Stimulated activated CD8-positive, alpha-beta memory T cell treated with anti-CD3 and anti-CD28 coated beads, Interleukin-2, amount 100 ng/mL, for 48 hours (primary cell): ENCODE results near the gene BCL2L2.

Experiments
- DNase-seq, 2 donors: peaks; one replicate each; pipeline ENCODE4 v3.0.0-alpha.2; 2020; ENCODE audit warnings: low read depth in 2 of 2

Gene BCL2L2

DNA sequence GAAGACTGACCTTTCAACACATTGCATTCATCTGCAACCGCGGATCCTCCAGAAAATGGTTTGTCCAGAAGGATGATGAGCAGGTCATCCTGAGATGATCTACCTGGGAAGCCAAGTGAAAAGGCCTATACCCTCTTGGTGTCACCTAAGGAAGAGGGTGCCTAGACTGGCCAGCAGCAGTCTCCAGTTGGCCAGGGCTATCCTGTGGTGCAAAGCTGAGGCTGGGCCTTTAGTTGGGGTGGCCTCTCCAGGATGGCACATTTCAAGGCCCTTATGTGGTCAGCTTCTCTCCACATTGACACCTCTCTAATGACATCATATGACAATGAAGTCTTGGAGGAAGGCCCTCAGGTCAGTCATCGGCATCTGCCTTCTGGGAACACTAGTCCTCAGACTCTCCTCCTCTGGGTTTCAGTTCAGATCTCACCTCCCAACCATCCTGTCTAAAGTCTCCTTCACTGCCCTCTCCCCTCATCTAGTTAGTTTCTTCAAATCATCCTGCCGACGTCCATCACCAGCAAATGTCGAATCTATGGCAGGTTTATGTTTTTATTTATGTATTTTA lies 49.3 kb downstream of the BCL2L2 start:
- no peak for DNase-seq

GRCh38 chr14:23356662-23357061 lies 50.0 kb downstream of the BCL2L2 start:
- DNase-seq: no peak

- DNase-seq: no peak
Observed at GRCh38 chr14:23357261-23357660, 50.6 kb downstream of the BCL2L2 start.

DNA sequence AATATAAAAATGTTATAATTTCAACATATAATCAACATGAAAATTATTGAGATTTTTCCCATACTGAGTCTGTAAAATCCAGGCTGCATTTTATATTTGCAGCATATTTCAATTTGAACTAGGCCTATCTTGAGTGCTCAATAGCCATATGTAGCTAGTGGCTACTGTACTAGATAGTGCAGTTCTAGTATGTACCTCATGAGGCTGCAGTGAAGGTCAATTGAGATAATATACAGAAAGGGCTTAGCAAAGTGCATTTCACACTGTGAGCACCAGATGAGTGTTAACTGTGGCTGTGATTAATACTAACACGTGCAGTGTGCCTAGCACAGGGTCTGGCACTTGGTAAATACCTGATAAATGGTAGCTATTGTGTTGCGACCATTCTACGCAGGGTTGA lies 51.4 kb downstream of the BCL2L2 start:
- no peak for DNase-seq

DNA sequence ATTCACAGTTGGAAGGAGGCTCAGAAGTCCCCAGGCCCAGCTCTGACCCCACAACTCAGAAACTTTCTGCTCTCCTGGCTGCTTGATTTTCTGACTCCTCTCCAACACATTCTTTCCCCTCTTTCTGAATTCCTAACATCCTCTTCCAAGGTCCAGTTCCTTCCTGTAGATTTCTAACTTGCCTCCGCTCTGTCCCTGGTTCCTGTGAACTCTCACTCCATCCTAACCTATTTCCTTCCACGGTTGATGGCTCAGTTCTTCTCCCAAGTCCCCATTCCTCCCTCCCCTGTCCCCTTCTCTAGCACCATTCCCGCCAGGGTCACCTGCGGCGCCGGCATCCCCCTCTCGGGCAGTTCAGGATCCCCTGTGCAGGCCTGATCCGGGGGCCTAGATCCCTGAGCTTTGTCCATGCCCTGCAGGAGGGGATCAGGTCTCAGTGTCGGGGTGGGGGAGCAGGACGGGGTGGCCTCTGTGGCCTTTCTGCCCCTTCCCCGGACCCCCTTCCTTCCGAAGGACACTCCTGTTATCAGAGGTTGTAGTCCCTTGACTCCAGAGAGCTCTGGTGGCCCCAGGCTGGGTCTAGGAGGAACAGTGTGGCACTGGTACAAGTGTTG lies 52.0 kb downstream of the BCL2L2 start:
- no peak for DNase-seq

DNA sequence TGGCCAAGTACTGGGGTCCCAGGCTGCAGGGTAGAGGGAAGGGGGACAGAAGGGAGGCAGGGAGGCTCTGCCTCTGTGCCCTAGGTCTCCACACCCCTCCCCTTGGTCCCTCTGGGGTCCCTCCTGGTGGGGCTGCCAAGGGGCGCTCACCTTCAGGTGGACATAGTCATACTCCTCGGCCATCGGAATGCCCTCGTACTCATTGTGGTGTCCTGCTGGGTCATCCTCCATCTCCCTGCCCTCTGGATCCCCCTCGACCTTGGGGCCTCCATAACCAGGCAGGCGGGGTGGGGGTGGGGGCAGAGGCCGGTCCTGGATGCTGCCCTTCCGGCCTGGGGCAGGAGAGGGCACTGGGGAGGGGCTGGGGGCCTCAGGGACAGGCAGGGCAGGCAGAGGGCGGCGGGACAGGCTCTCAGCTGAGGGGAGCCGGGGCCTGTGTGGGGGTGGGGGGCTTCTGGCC lies 52.6 kb downstream of the BCL2L2 start:
- DNase-seq: no peak

- DNase-seq: no peak
Observed at GRCh38 chr14:23359722-23360447, 53.3 kb downstream of the BCL2L2 start.

DNA sequence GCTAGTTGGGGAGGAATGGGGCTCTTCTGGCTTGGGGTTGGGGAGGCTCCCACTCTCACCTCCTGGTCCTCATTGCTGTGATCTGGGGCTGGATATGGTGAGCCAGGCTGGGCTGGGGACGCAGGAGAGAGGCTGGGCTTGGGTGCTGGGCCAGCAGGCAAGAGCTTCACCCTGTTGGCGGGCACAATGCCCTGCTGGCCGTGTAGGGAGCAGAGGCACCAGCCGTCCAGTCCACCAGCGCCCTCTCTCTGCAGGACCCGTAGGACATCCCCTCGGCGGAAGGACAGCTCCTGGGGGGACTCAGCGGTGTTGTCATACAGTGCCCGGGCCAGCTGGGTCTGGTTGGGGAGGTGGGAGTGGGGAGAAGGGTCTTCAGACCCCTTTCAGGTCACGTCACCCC lies 53.9 kb downstream of the BCL2L2 start:
- no peak for DNase-seq

DNA sequence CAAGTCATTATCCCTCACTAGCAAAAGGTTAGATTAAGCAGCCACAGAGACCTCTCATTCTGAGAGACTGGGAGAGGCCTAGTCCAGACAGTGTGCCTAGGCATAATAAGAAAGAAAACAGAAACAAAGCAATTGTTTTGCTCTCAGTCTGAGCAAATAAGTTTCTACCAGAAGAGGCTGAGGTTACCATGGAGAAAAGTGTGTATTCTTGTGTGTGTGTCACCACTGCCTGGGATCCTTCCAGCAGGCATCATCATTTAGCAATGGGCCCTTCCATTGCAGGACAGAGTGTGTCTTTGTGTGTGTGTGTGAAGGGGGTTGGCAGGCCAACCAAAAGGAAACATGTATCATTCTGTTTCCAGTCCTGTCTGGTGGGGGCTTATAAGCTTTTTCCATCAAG lies 54.7 kb downstream of the BCL2L2 start:
- DNase-seq: no peak
